H4 (cell line): ENCODE data around the gene KRT28. TPM values are rescaled to one million over a fixed set of nuclear protein-coding genes. Genes with fewer than 3 reads are reported as not detected.
"Not testable (repeated sequence)": the region's sequence is repeated elsewhere in the genome, so short reads cannot be mapped to it uniquely, and the experiment has no call there.

Experiments used
- DNase-seq: peaks from one replicate; pipeline ENCODE4 v3.0.0-alpha.2; 2015; ENCODE audit warnings: low spot score
- total RNA-seq: library from RNA; depleted of rRNA; stranded (reverse); fragments of >200 nt; shearing (Covaris generic); gene quantifications from 2 replicates; pipeline ENCODE4 v1.2.3, GENCODE V29; 2014

Gene KRT28
- total RNA-seq, 1 experiment from 2014 or later: not detected

- DNase-seq: peak; percentile 70
Measured at GRCh38 chr17:40818733-40819527, 19.2 kb upstream of the KRT28 start.

GRCh38 chr17:40818343-40818732 is 18.6 kb upstream of the KRT28 start:
- no peak for DNase-seq

- DNase-seq: no peak
Measured at GRCh38 chr17:40817103-40817682, 17.4 kb upstream of the KRT28 start.

GRCh38 chr17:40816569-40816968 is 16.8 kb upstream of the KRT28 start:
- DNase-seq: no peak

- no peak for DNase-seq
Measured at GRCh38 chr17:40815381-40815780, 15.6 kb upstream of the KRT28 start.

- DNase-seq: not testable (repeated sequence)
Measured at GRCh38 chr17:40814657-40815056, 14.9 kb upstream of the KRT28 start.

GRCh38 chr17:40813804-40814203 is 14.0 kb upstream of the KRT28 start:
- no peak for DNase-seq

GRCh38 chr17:40812639-40813038 is 12.9 kb upstream of the KRT28 start:
- DNase-seq: no peak

GRCh38 chr17:40810494-40810893 is 10.7 kb upstream of the KRT28 start:
- DNase-seq: no peak

GRCh38 chr17:40809721-40810421 is 10.1 kb upstream of the KRT28 start:
- no peak for DNase-seq

GRCh38 chr17:40806131-40806530 is 6.4 kb upstream of the KRT28 start:
- DNase-seq: no peak

GRCh38 chr17:40803617-40804082 is 3.9 kb upstream of the KRT28 start:
- DNase-seq: peak; percentile 70

GRCh38 chr17:40801157-40801556 is 1.4 kb upstream of the KRT28 start:
- DNase-seq: no peak

- DNase-seq: no peak
Measured at GRCh38 chr17:40800381-40800780, 622 bp upstream of the KRT28 start.

- no peak for DNase-seq
Measured at GRCh38 chr17:40796846-40797245, 2.9 kb downstream of the KRT28 start.

GRCh38 chr17:40795019-40795667 is 4.6 kb downstream of the KRT28 start:
- DNase-seq: no peak

- no peak for DNase-seq
Measured at GRCh38 chr17:40794466-40794865, 5.3 kb downstream of the KRT28 start.

GRCh38 chr17:40793832-40794231 is 5.9 kb downstream of the KRT28 start:
- DNase-seq: no peak

GRCh38 chr17:40791787-40792436 is 7.8 kb downstream of the KRT28 start:
- peak; percentile 25 for DNase-seq

GRCh38 chr17:40791111-40791510 is 8.6 kb downstream of the KRT28 start:
- DNase-seq: no peak

GRCh38 chr17:40782450-40782849 is 17.3 kb downstream of the KRT28 start, which contains the start of gene KRT27:
Gene KRT27, minus strand, starts transcription at chr17:40782550. Its CDS starts 57 bp downstream, at chr17:40782493.
- DNase-seq: no peak
